H9 (cell line): ENCODE measurements around the gene PLPP2. TPM values are rescaled to one million over a fixed set of nuclear protein-coding genes. Genes with fewer than 3 reads are reported as not detected.
"Not testable (repeated sequence)": the region's sequence is repeated elsewhere in the genome, so short reads cannot be mapped to it uniquely, and the experiment has no call there.

Experiments
- DNase-seq: peaks from one replicate; pipeline ENCODE4 v3.0.0-alpha.2; 2017
- H2AFZ ChIP-seq: one replicate; pipeline ENCODE4 v1.6.1; 2013; ENCODE audit warnings: mild to moderate bottlenecking, low read length, control low read depth, moderate library complexity
- H2AK5ac ChIP-seq: 2 replicates; pipeline ENCODE4 v1.6.1; 2013; ENCODE audit warnings: low read length, control low read depth, mixed read lengths; ENCODE audit not compliant: insufficient read length
- H2BK120ac ChIP-seq: one replicate; pipeline ENCODE4 v1.6.1; 2013; ENCODE audit warnings: low read depth, mild to moderate bottlenecking, low read length, control low read depth, inconsistent platforms; ENCODE audit not compliant: poor library complexity, severe bottlenecking
- H2BK12ac ChIP-seq: 2 replicates; pipeline ENCODE4 v1.6.1; 2013; ENCODE audit warnings: low read length, control low read depth, mixed read lengths, low read depth; ENCODE audit not compliant: insufficient read length
- H2BK15ac ChIP-seq: 2 replicates; pipeline ENCODE4 v1.6.1; 2013; ENCODE audit warnings: low read depth, low read length, control low read depth
- H2BK20ac ChIP-seq: one replicate; pipeline ENCODE4 v1.6.1; 2013; ENCODE audit warnings: low read depth, mild to moderate bottlenecking, low read length, control low read depth, inconsistent platforms; ENCODE audit not compliant: poor library complexity, severe bottlenecking
- H2BK5ac ChIP-seq: 2 replicates; pipeline ENCODE4 v1.6.1; 2013; ENCODE audit warnings: low read length, control low read depth, mixed read lengths; ENCODE audit not compliant: insufficient read length
- H3K14ac ChIP-seq: 2 replicates; pipeline ENCODE4 v1.6.1; 2013; ENCODE audit warnings: low read length, control low read depth; ENCODE audit not compliant: insufficient read depth
- H3K18ac ChIP-seq: 2 replicates; pipeline ENCODE4 v1.6.1; 2013; ENCODE audit warnings: low read depth, mild to moderate bottlenecking, mixed read lengths, low read length, control low read depth; ENCODE audit not compliant: insufficient read length
- H3K23ac ChIP-seq: 2 replicates; pipeline ENCODE4 v1.6.1; 2013; ENCODE audit warnings: low read length, control low read depth, mixed read lengths, low read depth; ENCODE audit not compliant: insufficient read length
- H3K23me2 ChIP-seq: 2 replicates; pipeline ENCODE4 v1.6.1; 2013; ENCODE audit warnings: low read depth, mild to moderate bottlenecking, mixed read lengths, low read length, control low read depth; ENCODE audit not compliant: insufficient read length, poor library complexity, severe bottlenecking
- H3K27ac ChIP-seq: 2 replicates; pipeline ENCODE4 v1.5.1; 2013; ENCODE audit warnings: low read length, control low read depth, mixed read lengths, low read depth; ENCODE audit not compliant: insufficient read length
- H3K27me3 ChIP-seq: 2 replicates; pipeline ENCODE4 v1.6.1; 2013; ENCODE audit warnings: low read length, control low read depth, inconsistent platforms; ENCODE audit not compliant: insufficient read depth
- H3K4ac ChIP-seq: 2 replicates; pipeline ENCODE4 v1.6.1; 2013; ENCODE audit warnings: low read depth, mild to moderate bottlenecking, control low read depth, inconsistent platforms, low read length, moderate library complexity
- H3K4me1 ChIP-seq: 2 replicates; pipeline ENCODE4 v1.6.1; 2013; ENCODE audit warnings: low read length, control low read depth, inconsistent platforms; ENCODE audit not compliant: insufficient read depth
- H3K4me2 ChIP-seq: 2 replicates; pipeline ENCODE4 v1.6.1; 2013; ENCODE audit warnings: low read length, control low read depth, mixed read lengths; ENCODE audit not compliant: insufficient read length, insufficient read depth
- H3K56ac ChIP-seq: 2 replicates; pipeline ENCODE4 v1.6.1; 2013; ENCODE audit warnings: low read depth, mild to moderate bottlenecking, mixed read lengths, low read length, control low read depth; ENCODE audit not compliant: insufficient read length
- H3K79me1 ChIP-seq: 2 replicates; pipeline ENCODE4 v1.6.1; 2013; ENCODE audit warnings: low read depth, mild to moderate bottlenecking, moderate library complexity, low read length, control low read depth, inconsistent platforms; ENCODE audit not compliant: insufficient read depth, poor library complexity, severe bottlenecking
- H3K79me2 ChIP-seq: 2 replicates; pipeline ENCODE4 v1.6.1; 2013; ENCODE audit warnings: low read length, control low read depth, inconsistent platforms; ENCODE audit not compliant: insufficient read depth
- H3K9ac ChIP-seq: 2 replicates; pipeline ENCODE4 v1.6.1; 2013; ENCODE audit warnings: low read length, control low read depth, mixed read lengths; ENCODE audit not compliant: insufficient read length; ENCODE audit errors: extremely low read depth
- H3K9me3 ChIP-seq: one replicate; pipeline ENCODE4 v1.6.1; 2013; ENCODE audit warnings: low read depth, low read length, inconsistent platforms; ENCODE audit not compliant: control insufficient read depth
- H3T11ph ChIP-seq: one replicate; pipeline ENCODE4 v1.6.1; 2013; ENCODE audit warnings: mild to moderate bottlenecking, low read length, control low read depth, inconsistent platforms
- H4K20me1 ChIP-seq: one replicate; pipeline ENCODE4 v1.6.1; 2013; ENCODE audit not compliant: control insufficient read depth, insufficient read length, insufficient read depth
- H4K5ac ChIP-seq: 2 replicates; pipeline ENCODE4 v1.6.1; 2013; ENCODE audit warnings: low read depth, mild to moderate bottlenecking, mixed read lengths, low read length, control low read depth; ENCODE audit not compliant: insufficient read length
- H4K8ac ChIP-seq: replicated peaks from 2 replicates; pipeline ENCODE4 v1.6.1; 2013; ENCODE audit warnings: low read length, control low read depth, mixed read lengths, low read depth; ENCODE audit not compliant: insufficient read length
- H4K91ac ChIP-seq: 2 replicates; pipeline ENCODE4 v1.6.1; 2013; ENCODE audit warnings: low read depth, mild to moderate bottlenecking, moderate library complexity, mixed read lengths, low read length, control low read depth; ENCODE audit not compliant: insufficient read length
- H3K27ac Mint-ChIP-seq, 3 experiments: 2 replicates in 2 of 3; 3 replicates in 1 of 3; pipeline ENCODE4 v1.8.0; 2020 to 2021; ENCODE audit warnings: mixed read lengths in 3 of 3, mild to moderate bottlenecking in 1 of 3, moderate library complexity in 1 of 3
- H3K27me3 Mint-ChIP-seq: 2 replicates; pipeline ENCODE4 v1.8.0; 2021; ENCODE audit warnings: low read depth, mild to moderate bottlenecking, moderate library complexity, mixed read lengths
- H3K36me3 Mint-ChIP-seq, 3 experiments: 2 replicates in 2 of 3; 3 replicates in 1 of 3; pipeline ENCODE4 v1.8.0; 2020 to 2021; ENCODE audit warnings: low read depth in 3 of 3, mixed read lengths in 3 of 3; ENCODE audit not compliant: insufficient read depth in 1 of 3
- H3K4me1 Mint-ChIP-seq, 2 experiments: 2 replicates each; pipeline ENCODE4 v1.8.0; 2020; ENCODE audit warnings: mixed read lengths in 2 of 2
- H3K4me3 Mint-ChIP-seq, 2 experiments: 2 replicates in 1 of 2; 3 replicates in 1 of 2; pipeline ENCODE4 v1.8.0; 2020 to 2021; ENCODE audit warnings: mild to moderate bottlenecking in 2 of 2, mixed read lengths in 2 of 2, moderate library complexity in 1 of 2
- H3K9me3 Mint-ChIP-seq, 2 experiments: 2 replicates in 1 of 2; 3 replicates in 1 of 2; pipeline ENCODE4 v1.8.0; 2020; ENCODE audit warnings: mild to moderate bottlenecking in 2 of 2, mixed read lengths in 2 of 2, moderate library complexity in 1 of 2
- WGBS: extraction: QIAGEN DNeasy Blood & Tissue Kit; methylation state at CpG from one replicate; pipeline ENCODE4 v1.1.7; 2013; ENCODE audit warnings: missing lambda C conversion rate, low lambda C conversion rate, mixed read lengths; ENCODE audit not compliant: insufficient read length; ENCODE audit errors: extremely low coverage; 5-methylcytosine and 5-hydroxymethylcytosine counted together
- total RNA-seq: library from RNA; stranded (reverse); gene quantifications from 2 replicates; pipeline ENCODE4 v1.2.1, GENCODE V29; 2021
- TF ChIP-seq, protein P1 (sequence below): fragments of 200-600 bp; sonication (generic); conservative IDR thresholded peaks from 3 replicates; pipeline ENCODE4 v1.8.0; 2021; ENCODE audit warnings: antibody characterized with exemption, mild to moderate bottlenecking

Gene PLPP2
- total RNA-seq, 1 experiment from 2014 or later, result 143 TPM

- Histone ChIP-seq H4K20me1 (no peaks in the 10 kb centered on the region), H2BK5ac (no peak overlapping the region), H3T11ph (no peak overlapping the region), H4K8ac (no peak overlapping the region), H2AFZ (no peak overlapping the region), H3K14ac (no peak overlapping the region), H4K91ac (no peak overlapping the region), H3K27ac (no peak overlapping the region), H2AK5ac (no peak overlapping the region), H3K4ac (no peak overlapping the region), H3K27me3 (peaks cover 4% of the 10 kb centered on the region; the same call in 1 of the 2 replicates), H3K23me2 (no peaks in the 10 kb centered on the region), H2BK15ac (no peak overlapping the region), H2BK12ac (no peak overlapping the region), H2BK20ac (no peak overlapping the region), H3K18ac (no peak overlapping the region), H3K79me2 (no peaks in the 10 kb centered on the region), H3K56ac (no peak overlapping the region), H3K9me3 (no peaks in the 10 kb centered on the region), H4K5ac (no peak overlapping the region), H3K4me2 (no peak overlapping the region), H3K23ac (no peak overlapping the region), H3K79me1 (no peaks in the 10 kb centered on the region), H3K9ac (no peak overlapping the region), H2BK120ac (no peak overlapping the region), H3K4me1 (0 out of 2 replicates have a peak, but pooled peaks cover 2% of the 10 kb centered on the region)
- no CpG with 5 or more reads among the region's 1 CpG for WGBS
- Mint-ChIP-seq H3K4me1 (peaks cover 4% of the 10 kb centered on the region in 2 experiments; a peak in 3 of 4 replicates), H3K9me3 (peaks cover 0 to 7% of the 10 kb centered on the region in 2 experiments; a peak in 2 of 5 replicates), H3K27me3 (peaks cover 31% of the 10 kb centered on the region), H3K4me3 (no peak overlapping the region), H3K27ac (no peak overlapping the region), H3K36me3 (no peaks in the 10 kb centered on the region; a peak in 1 of 7 replicates)
- DNase-seq, result no peak
- TF ChIP-seq, protein P1, sequence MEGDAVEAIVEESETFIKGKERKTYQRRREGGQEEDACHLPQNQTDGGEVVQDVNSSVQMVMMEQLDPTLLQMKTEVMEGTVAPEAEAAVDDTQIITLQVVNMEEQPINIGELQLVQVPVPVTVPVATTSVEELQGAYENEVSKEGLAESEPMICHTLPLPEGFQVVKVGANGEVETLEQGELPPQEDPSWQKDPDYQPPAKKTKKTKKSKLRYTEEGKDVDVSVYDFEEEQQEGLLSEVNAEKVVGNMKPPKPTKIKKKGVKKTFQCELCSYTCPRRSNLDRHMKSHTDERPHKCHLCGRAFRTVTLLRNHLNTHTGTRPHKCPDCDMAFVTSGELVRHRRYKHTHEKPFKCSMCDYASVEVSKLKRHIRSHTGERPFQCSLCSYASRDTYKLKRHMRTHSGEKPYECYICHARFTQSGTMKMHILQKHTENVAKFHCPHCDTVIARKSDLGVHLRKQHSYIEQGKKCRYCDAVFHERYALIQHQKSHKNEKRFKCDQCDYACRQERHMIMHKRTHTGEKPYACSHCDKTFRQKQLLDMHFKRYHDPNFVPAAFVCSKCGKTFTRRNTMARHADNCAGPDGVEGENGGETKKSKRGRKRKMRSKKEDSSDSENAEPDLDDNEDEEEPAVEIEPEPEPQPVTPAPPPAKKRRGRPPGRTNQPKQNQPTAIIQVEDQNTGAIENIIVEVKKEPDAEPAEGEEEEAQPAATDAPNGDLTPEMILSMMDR, result no peak
Measured at GRCh38 chr19:262125-262524, 29.1 kb downstream of the PLPP2 start.

- not testable (repeated sequence) for H3K18ac ChIP-seq, H2BK12ac ChIP-seq, H2BK120ac ChIP-seq, H4K5ac ChIP-seq, H3K36me3 Mint-ChIP-seq, H3K23me2 ChIP-seq, H3K4me1 ChIP-seq, H3K79me2 ChIP-seq, H2BK20ac ChIP-seq, H3K14ac ChIP-seq, H3K4me2 ChIP-seq, DNase-seq, H3K27ac Mint-ChIP-seq, H2AK5ac ChIP-seq, H4K20me1 ChIP-seq, H3K4me3 Mint-ChIP-seq, H3K27me3 Mint-ChIP-seq, H3K56ac ChIP-seq, H3K4me1 Mint-ChIP-seq, H2BK5ac ChIP-seq, H4K91ac ChIP-seq, H3K27ac ChIP-seq, H3K23ac ChIP-seq, H3K9me3 ChIP-seq, H3K27me3 ChIP-seq, H3K79me1 ChIP-seq, H2BK15ac ChIP-seq, H3T11ph ChIP-seq, H4K8ac ChIP-seq, H3K4ac ChIP-seq, H3K9ac ChIP-seq, H2AFZ ChIP-seq
- peaks cover 7 to 35% of the 10 kb centered on the region in 2 experiments; a peak in 4 of 5 replicates for H3K9me3 Mint-ChIP-seq
- no CpG with 5 or more reads among the region's 3 CpGs for WGBS
Measured at GRCh38 chr19:256804-257203, 34.4 kb downstream of the PLPP2 start.
